ENCODE measurements around the gene RBBP8NL. TPM values are rescaled to one million over a fixed set of nuclear protein-coding genes. Genes with fewer than 3 reads are reported as not detected.

RBBP8NL gene
- total and polyA plus RNA-seq, 9 of the 15 experiments (the other 6 are each of a cell fraction or from before 2014, with no cell fraction given): not detected

GRCh38 chr20:62387219-62387913, 40.0 kb downstream of the RBBP8NL start (continued):
- TF ChIP-seq NKRF (IDR thresholded peaks at IDR 0.05; ENCODE audit: borderline replicate concordance): peak; percentile 38; the same call in 1 of the 2 replicates
- peak; percentile 29 for TF ChIP-seq KDM5B (IDR thresholded peaks at IDR 0.05; ENCODE audit: insufficient replicate concordance, low read depth, low read length)
- TF ChIP-seq DNMT1 (IDR thresholded peaks at IDR 0.05): peak; percentile 60; the same call in 1 of the 2 replicates
- peak; percentile 72 for TF ChIP-seq POLR2G (IDR thresholded peaks at IDR 0.05; ENCODE audit: low read depth, low read length)
- no peak for TF ChIP-seq ZNF41 (CRISPR knock-in tag; conservative IDR thresholded peaks at IDR 0.05)
- TF ChIP-seq, protein P1, sequence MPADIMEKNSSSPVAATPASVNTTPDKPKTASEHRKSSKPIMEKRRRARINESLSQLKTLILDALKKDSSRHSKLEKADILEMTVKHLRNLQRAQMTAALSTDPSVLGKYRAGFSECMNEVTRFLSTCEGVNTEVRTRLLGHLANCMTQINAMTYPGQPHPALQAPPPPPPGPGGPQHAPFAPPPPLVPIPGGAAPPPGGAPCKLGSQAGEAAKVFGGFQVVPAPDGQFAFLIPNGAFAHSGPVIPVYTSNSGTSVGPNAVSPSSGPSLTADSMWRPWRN (IDR thresholded peaks at IDR 0.05; ENCODE audit: low read depth): no peak
- TF ChIP-seq, protein P2, sequence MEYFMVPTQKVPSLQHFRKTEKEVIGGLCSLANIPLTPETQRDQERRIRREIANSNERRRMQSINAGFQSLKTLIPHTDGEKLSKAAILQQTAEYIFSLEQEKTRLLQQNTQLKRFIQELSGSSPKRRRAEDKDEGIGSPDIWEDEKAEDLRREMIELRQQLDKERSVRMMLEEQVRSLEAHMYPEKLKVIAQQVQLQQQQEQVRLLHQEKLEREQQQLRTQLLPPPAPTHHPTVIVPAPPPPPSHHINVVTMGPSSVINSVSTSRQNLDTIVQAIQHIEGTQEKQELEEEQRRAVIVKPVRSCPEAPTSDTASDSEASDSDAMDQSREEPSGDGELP (CRISPR knock-in tag; IDR thresholded peaks at IDR 0.05; ENCODE audit: borderline replicate concordance): no peak
- TF ChIP-seq HDGF (IDR thresholded peaks at IDR 0.05): peak; percentile 91
- TF ChIP-seq, protein P3, sequence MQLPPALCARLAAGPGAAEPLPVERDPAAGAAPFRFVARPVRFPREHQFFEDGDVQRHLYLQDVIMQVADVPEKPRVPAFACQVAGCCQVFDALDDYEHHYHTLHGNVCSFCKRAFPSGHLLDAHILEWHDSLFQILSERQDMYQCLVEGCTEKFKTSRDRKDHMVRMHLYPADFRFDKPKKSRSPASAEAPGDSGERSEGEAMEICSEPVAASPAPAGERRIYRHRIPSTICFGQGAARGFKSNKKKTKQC (CRISPR knock-in tag; IDR thresholded peaks at IDR 0.05): no peak
- TF ChIP-seq SMARCA5 (IDR thresholded peaks at IDR 0.05): 0 out of 2 replicates have a peak, but pooled peaks have one; percentile 30
- TF ChIP-seq, protein P4, sequence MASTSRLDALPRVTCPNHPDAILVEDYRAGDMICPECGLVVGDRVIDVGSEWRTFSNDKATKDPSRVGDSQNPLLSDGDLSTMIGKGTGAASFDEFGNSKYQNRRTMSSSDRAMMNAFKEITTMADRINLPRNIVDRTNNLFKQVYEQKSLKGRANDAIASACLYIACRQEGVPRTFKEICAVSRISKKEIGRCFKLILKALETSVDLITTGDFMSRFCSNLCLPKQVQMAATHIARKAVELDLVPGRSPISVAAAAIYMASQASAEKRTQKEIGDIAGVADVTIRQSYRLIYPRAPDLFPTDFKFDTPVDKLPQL (IDR thresholded peaks at IDR 0.05; ENCODE audit: extremely low read depth, insufficient read length): no peak
- no peak for TF ChIP-seq JUND (IDR thresholded peaks at IDR 0.05; ENCODE audit: borderline replicate concordance, low read depth, low read length)
- no peak for TF ChIP-seq JUND (tag; IDR thresholded peaks at IDR 0.05; ENCODE audit: borderline replicate concordance, low read depth, low read length)
- TF ChIP-seq ELK3 (CRISPR knock-in tag; IDR thresholded peaks at IDR 0.05): no peak
- no peak for TF ChIP-seq POLR2B (IDR thresholded peaks at IDR 0.05; ENCODE audit: low read depth, partially characterized antibody)
- no peak for TF ChIP-seq ZSCAN32 (CRISPR knock-in tag; IDR thresholded peaks at IDR 0.05)
- peak; percentile 50 for TF ChIP-seq HNRNPH1 (optimal IDR thresholded peaks at IDR 0.05; ENCODE audit: low read depth, low read length)
- TF ChIP-seq SMAD4 (CRISPR knock-in tag; conservative IDR thresholded peaks at IDR 0.05): no peak
- peak; percentile 59 for TF ChIP-seq GTF2E2 (tag; IDR thresholded peaks at IDR 0.05)
- TF ChIP-seq, protein P5, sequence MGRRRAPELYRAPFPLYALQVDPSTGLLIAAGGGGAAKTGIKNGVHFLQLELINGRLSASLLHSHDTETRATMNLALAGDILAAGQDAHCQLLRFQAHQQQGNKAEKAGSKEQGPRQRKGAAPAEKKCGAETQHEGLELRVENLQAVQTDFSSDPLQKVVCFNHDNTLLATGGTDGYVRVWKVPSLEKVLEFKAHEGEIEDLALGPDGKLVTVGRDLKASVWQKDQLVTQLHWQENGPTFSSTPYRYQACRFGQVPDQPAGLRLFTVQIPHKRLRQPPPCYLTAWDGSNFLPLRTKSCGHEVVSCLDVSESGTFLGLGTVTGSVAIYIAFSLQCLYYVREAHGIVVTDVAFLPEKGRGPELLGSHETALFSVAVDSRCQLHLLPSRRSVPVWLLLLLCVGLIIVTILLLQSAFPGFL (CRISPR knock-in tag; IDR thresholded peaks at IDR 0.05): no peak
- no peak for TF ChIP-seq MCM7 (IDR thresholded peaks at IDR 0.05)

Data from K562 (cell line).